Stromal cell of bone marrow (primary cell): ENCODE data around the gene FRMPD2.

Experiments used
- DNase-seq: peaks from one replicate; pipeline ENCODE4 v3.0.0-alpha.2; 2012; ENCODE audit warnings: low read depth

FRMPD2 gene, protein sequence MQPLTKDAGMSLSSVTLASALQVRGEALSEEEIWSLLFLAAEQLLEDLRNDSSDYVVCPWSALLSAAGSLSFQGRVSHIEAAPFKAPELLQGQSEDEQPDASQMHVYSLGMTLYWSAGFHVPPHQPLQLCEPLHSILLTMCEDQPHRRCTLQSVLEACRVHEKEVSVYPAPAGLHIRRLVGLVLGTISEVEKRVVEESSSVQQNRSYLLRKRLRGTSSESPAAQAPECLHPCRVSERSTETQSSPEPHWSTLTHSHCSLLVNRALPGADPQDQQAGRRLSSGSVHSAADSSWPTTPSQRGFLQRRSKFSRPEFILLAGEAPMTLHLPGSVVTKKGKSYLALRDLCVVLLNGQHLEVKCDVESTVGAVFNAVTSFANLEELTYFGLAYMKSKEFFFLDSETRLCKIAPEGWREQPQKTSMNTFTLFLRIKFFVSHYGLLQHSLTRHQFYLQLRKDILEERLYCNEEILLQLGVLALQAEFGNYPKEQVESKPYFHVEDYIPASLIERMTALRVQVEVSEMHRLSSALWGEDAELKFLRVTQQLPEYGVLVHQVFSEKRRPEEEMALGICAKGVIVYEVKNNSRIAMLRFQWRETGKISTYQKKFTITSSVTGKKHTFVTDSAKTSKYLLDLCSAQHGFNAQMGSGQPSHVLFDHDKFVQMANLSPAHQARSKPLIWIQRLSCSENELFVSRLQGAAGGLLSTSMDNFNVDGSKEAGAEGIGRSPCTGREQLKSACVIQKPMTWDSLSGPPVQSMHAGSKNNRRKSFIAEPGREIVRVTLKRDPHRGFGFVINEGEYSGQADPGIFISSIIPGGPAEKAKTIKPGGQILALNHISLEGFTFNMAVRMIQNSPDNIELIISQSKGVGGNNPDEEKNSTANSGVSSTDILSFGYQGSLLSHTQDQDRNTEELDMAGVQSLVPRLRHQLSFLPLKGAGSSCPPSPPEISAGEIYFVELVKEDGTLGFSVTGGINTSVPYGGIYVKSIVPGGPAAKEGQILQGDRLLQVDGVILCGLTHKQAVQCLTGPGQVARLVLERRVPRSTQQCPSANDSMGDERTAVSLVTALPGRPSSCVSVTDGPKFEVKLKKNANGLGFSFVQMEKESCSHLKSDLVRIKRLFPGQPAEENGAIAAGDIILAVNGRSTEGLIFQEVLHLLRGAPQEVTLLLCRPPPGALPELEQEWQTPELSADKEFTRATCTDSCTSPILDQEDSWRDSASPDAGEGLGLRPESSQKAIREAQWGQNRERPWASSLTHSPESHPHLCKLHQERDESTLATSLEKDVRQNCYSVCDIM (N-terminal part only)

GRCh38 chr10:48274636-48275035 lies at the start of gene FRMPD2:
TSS of gene FRMPD2 (minus strand) at chr10:48274696. CDS start at chr10:48274567, 129 bp downstream.
- DNase-seq: no peak

GRCh38 chr10:48322017-48322416 lies 47.5 kb upstream of the FRMPD2 start:
- DNase-seq: no peak

- no peak for DNase-seq
These were observed 43.0 kb upstream of the FRMPD2 start for GRCh38 chr10:48317321-48317990.

DNA sequence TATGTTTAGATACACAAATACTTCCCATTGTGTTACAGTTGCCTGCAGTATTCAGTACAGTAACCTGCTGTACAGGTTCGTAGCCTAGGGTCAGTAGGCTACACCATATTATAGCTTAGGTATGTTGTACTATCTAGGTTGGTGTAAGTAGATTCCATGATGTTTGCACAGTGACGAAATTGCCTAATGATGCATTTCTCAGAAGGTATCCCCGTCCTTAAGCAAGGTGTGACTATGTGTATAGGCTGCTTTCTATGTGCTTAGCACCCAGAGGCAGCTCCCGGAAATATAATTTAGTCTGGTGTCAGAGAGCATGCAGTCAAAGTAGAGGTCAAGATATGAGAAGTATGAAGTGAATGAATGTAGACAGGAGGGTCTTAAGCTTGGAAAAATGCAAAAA lies 41.7 kb upstream of the FRMPD2 start:
- no peak for DNase-seq

DNA sequence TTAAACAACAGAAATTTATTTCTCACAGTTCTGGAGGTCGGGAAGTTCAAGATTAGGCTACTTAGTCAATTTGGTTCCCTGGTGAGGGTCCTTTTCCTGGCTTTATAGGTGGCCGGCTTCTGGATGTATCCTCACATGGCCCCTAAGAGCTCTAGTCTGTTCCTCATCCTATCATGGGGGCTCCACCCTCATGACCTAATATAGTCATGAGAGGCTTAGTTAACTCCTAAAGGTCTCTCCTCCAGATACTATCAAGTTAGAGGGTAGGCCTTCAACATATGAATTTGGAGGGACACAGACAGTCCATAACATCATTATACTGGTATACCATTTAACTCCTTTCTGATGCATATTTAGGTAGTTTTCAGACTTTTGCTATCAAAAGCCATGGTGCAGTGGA lies 39.6 kb upstream of the FRMPD2 start:
- DNase-seq: no peak

GRCh38 chr10:48309711-48310226 lies 35.3 kb upstream of the FRMPD2 start:
- peak; percentile 7 for DNase-seq

- no peak for DNase-seq
These were observed 33.2 kb upstream of the FRMPD2 start for GRCh38 chr10:48307711-48308018.

- DNase-seq: peak; percentile 17
These were observed 32.6 kb upstream of the FRMPD2 start for GRCh38 chr10:48306870-48307710.

DNA sequence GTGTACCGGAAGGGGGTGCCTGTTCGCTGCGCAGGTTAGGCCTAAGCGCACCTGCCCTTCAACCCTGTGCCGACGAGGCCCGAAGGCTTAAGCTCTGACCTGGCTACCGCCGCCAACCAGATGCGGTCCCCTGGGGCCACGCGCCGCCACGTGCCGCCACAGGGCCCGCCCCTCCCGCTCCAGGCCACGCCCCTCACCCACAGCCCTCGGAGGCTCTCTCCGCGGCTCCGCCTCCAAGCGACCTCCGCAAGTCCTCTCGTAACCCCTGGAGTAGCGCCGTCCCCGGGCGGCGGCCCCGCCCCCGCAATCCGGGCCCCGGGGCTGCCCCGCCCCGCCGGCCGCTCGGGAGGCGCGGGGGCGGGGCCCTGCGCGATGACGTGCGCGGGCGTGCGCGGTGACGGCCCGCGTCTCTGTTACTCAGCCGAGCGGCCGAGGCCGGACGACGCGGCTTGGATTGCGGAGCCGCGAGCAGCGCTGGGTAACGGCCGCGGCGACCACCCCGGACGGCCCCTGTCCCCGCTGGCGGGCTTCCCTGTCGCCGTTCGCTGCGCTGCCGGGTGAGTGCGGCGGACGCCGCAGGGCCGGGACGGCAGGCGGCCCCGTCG lies 31.9 kb upstream of the FRMPD2 start, which contains the start of gene MAPK8:
Gene MAPK8 (plus strand): TSS at position 413 of the 605 bp plus-strand sequence. CDS start 94,984 bp downstream, outside the sequence.
- DNase-seq: peak; percentile 64

DNA sequence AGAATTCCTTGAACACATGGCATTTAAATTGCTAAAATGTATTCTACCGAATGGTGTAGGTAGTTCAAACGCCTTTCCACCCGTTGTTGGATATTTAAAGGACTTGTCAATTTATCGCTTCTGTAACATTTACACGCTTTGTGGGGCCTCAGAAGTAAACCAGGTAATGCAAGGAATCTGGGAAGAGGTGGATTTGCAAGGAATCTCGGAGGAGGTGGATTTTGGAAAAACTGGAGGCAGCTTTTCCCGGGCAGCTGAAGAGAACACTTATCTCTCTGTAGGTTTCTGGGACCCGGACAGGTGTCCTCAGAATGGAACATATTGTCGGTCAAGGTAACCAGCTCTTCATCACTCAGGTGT lies 31.4 kb upstream of the FRMPD2 start:
- no peak for DNase-seq

- no peak for DNase-seq
These were observed 28.3 kb upstream of the FRMPD2 start for GRCh38 chr10:48302515-48303476.

DNA sequence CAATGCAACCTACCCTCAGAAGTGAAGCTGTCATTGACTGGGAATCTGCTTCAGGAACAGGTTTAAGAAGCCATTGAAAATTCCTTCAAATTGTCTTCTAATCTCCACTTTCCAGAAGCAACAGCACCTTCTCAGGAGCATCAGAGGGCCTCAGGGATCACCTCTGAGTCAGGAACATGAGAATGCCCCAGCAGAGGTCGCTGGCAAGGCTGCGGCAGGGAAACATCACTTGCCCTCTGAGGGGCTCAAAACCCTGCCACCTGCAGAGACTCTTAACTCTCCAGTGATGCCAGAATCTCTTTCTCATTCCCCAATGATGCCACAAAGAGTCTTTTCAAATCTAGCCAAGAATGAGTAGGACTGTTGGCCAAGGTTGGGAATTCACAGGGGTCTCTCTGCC lies 26.1 kb upstream of the FRMPD2 start:
- no peak for DNase-seq

- no peak for DNase-seq
These were observed 25.2 kb upstream of the FRMPD2 start for GRCh38 chr10:48299692-48300091.

- DNase-seq: no peak
These were observed 24.6 kb upstream of the FRMPD2 start for GRCh38 chr10:48299066-48299465.

- DNase-seq: no peak
These were observed 22.1 kb upstream of the FRMPD2 start for GRCh38 chr10:48296576-48297098.

- no peak for DNase-seq
These were observed 19.9 kb upstream of the FRMPD2 start for GRCh38 chr10:48294431-48294830.

GRCh38 chr10:48292616-48293015 lies 18.1 kb upstream of the FRMPD2 start:
- no peak for DNase-seq

DNA sequence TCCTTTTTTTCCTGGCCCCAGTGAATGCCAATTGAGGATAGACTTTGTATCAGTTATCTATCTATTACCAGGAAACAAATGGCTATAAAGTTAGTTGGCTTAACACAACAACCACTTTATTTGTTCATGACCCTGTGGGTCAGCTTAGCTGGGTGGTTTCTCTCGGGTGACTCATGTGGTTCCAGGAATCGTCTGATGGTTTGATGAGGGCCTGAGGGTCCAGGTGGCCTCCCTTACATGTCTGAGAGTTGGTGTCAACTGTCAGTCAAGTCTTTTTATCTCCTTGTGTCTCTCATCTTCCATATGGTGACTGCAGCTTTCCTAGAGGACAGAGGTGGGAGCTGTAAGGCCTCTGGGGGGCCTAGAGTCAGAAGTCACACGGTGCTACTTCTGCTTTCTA lies 16.7 kb upstream of the FRMPD2 start:
- no peak for DNase-seq

DNA sequence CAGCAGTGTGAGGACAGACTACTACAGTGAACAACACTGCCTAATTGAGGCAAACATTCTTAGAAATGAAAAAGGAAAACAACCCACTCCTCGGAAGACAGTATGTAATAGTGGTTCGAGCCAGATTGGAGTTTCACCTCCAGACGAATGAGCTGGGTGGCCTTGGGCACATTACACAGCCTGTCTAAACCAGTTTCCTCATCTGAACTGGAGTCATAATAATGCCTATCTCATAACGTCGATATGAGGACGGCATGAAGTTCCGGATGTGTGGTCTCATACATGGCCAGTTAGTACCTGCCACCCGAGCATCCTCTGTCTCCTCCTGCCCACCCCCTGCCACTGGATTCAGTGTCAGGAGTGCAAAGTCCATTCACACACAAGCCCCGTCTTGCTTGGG lies 15.8 kb upstream of the FRMPD2 start:
- DNase-seq: no peak
